ENCODE measurements around the gene SLC2A13.

GRCh38 chr12:40013847-40014246 lies 92.0 kb downstream of the SLC2A13 start:
- TF ChIP-seq CTCF (IDR thresholded peaks at IDR 0.05 in 4 of 5, conservative IDR thresholded peaks at IDR 0.05 in 1 of 5) (no peak), POLR2A (IDR thresholded peaks at IDR 0.05) (no peak)
